Measurements from ENCODE around the gene C1orf52. TPM values are rescaled to one million over a fixed set of nuclear protein-coding genes. Genes with fewer than 3 reads are reported as not detected.

C1orf52 gene
- total and polyA plus RNA-seq, 9 of the 15 experiments (the other 6 are each of a cell fraction or from before 2014, with no cell fraction given), result 17.0 to 38.5 (median 33.0) TPM

GRCh38 chr1:85244271-85245061 is 15.0 kb downstream of the C1orf52 start (continued):
- no peak for TF ChIP-seq ASH1L (IDR thresholded peaks at IDR 0.05; ENCODE audit: borderline replicate concordance, low read depth, partially characterized antibody)
- 0 out of 2 replicates have a peak, but pooled peaks have one; percentile 38 for TF ChIP-seq DEAF1 (CRISPR knock-in tag; IDR thresholded peaks at IDR 0.05)
- TF ChIP-seq POLR3G (IDR thresholded peaks at IDR 0.05; ENCODE audit: extremely low read depth, insufficient read length, insufficient replicate concordance), result no peak
- no peak for TF ChIP-seq HOXB6 (CRISPR knock-in tag; IDR thresholded peaks at IDR 0.05; ENCODE audit: borderline replicate concordance)
- no peak for TF ChIP-seq NR2F6 (CRISPR knock-in tag; IDR thresholded peaks at IDR 0.05)
- no peak for TF ChIP-seq E2F5 (CRISPR knock-in tag; IDR thresholded peaks at IDR 0.05)
- no peak for TF ChIP-seq ZNF609 (CRISPR knock-in tag; IDR thresholded peaks at IDR 0.05; ENCODE audit: borderline replicate concordance)
- no peak for TF ChIP-seq HIVEP1 (CRISPR knock-in tag; IDR thresholded peaks at IDR 0.05)
- TF ChIP-seq HINFP (tag; conservative IDR thresholded peaks at IDR 0.05; ENCODE audit: low read depth), result no peak
- TF ChIP-seq ZNF696 (CRISPR knock-in tag; conservative IDR thresholded peaks at IDR 0.05), result no peak
- no peak for TF ChIP-seq NKRF (IDR thresholded peaks at IDR 0.05; ENCODE audit: borderline replicate concordance)
- TF ChIP-seq ATF1 (CRISPR knock-in tag; IDR thresholded peaks at IDR 0.05), result no peak
- TF ChIP-seq ATF1 (tag; IDR thresholded peaks at IDR 0.05), result no peak
- no peak for TF ChIP-seq ZNF146 (CRISPR knock-in tag; IDR thresholded peaks at IDR 0.05; ENCODE audit: unreplicated experiment)
- no peak for TF ChIP-seq FOXM1 (IDR thresholded peaks at IDR 0.05; ENCODE audit: low read depth)
- no peak for TF ChIP-seq FOXM1 (CRISPR knock-in tag; IDR thresholded peaks at IDR 0.05; ENCODE audit: low read depth)
- TF ChIP-seq BRD4 (IDR thresholded peaks at IDR 0.05), result peak; percentile 37; the same call in 1 of the 2 replicates
